MM.1S (cell line): ENCODE results near the gene LLGL1.

ENCODE experiments used
- CTCF ChIP-seq: fragments of 300-600 bp; sonication (generic); IDR thresholded peaks from 2 replicates; pipeline ENCODE4 v1.5.1; 2016; ENCODE audit warnings: antibody characterized with exemption, low read length, mixed read lengths
- EZH2 ChIP-seq: fragments of 300-600 bp; sonication (generic); optimal IDR thresholded peaks from 2 replicates; pipeline ENCODE3; 2017; ENCODE audit warnings: low read depth, mild to moderate bottlenecking, antibody characterized with exemption, low read length, mixed read lengths
- EZH2phosphoT487 ChIP-seq: fragments of 300-600 bp; sonication (generic); IDR thresholded peaks from 2 replicates; pipeline ENCODE4 v1.6.1; 2018; ENCODE audit warnings: antibody characterized with exemption, low read length

DNA sequence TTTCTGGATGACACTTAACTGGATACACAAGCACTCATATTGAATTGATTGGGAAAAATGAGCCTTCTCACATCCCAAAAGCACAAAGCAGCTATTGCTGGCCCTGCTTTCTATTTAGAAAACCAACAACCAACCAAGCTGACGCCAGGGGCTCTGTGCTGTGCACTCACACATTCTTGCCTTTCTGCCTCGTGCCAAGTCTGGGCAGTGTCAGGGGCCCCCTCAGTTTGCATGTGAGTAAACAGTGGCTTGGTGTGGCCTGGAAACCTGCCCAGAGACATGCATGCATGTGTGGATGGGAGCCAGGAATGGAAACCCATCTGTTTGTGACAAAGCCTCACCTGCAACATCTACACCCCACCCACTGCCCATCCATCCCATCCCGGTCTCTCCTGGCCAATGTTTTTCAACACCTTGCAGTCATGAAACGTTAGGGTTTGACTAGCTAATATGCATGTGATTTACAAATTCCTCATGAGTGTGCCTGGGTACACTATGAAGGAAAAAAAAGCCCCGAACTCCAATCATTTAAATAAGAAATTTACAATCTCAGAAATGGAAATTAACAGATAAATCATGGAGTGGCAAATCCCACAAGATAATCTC is 55.4 kb downstream of the LLGL1 start:
- no peak for TF ChIP-seq CTCF
- no peak for TF ChIP-seq EZH2
- TF ChIP-seq EZH2phosphoT487, result no peak
